GM12878 (cell line): ENCODE measurements around the gene CTSS. TPM values are rescaled to one million over a fixed set of nuclear protein-coding genes. Genes with fewer than 3 reads are reported as not detected.

ENCODE experiments used
- ATF2 ChIP-seq: IDR thresholded peaks from 2 replicates; pipeline ENCODE4 v1.6.1; 2012; ENCODE audit warnings: low read length, inconsistent platforms
- BCL3 ChIP-seq: IDR thresholded peaks from 2 replicates; pipeline ENCODE4 v1.6.1; 2011; ENCODE audit warnings: borderline replicate concordance, low read depth, mild to moderate bottlenecking, moderate library complexity, low read length; ENCODE audit not compliant: insufficient read depth, poor library complexity, severe bottlenecking
- BRCA1 ChIP-seq: IDR thresholded peaks from 2 replicates; pipeline ENCODE4 v1.6.1; 2011; ENCODE audit warnings: low read depth, low read length, improper control_type of control experiment
- EP300 ChIP-seq, 2 experiments: fragments of 150-350 bp in 1 of 2; IDR thresholded peaks; 2 replicates each; pipeline ENCODE4 v1.6.1; 2011 to 2012; ENCODE audit warnings: low read depth in 2 of 2, low read length in 2 of 2, borderline replicate concordance in 1 of 2, improper control_type of control experiment in 1 of 2, inconsistent platforms in 1 of 2; ENCODE audit not compliant: control insufficient read depth in 1 of 2
- FOS ChIP-seq: IDR thresholded peaks from 3 replicates; pipeline ENCODE4 v1.6.1; 2011; ENCODE audit warnings: borderline replicate concordance; ENCODE audit not compliant: insufficient read length; ENCODE audit errors: extremely low read depth
- HCFC1 ChIP-seq: fragments of 150-350 bp; IDR thresholded peaks from 2 replicates; pipeline ENCODE4 v1.6.1; 2014; ENCODE audit warnings: low read length
- IRF4 ChIP-seq: IDR thresholded peaks from 2 replicates; pipeline ENCODE4 v1.6.1; 2011; ENCODE audit warnings: low read depth, low read length
- JUNB ChIP-seq: IDR thresholded peaks from 2 replicates; pipeline ENCODE4 v1.6.1; 2016; ENCODE audit warnings: antibody characterized with exemption, mild to moderate bottlenecking
- MLLT1 ChIP-seq: fragments of 450-650 bp; IDR thresholded peaks from 2 replicates; pipeline ENCODE4 v1.6.1; 2016; ENCODE audit warnings: mild to moderate bottlenecking
- NKRF ChIP-seq: fragments of 450-650 bp; conservative IDR thresholded peaks from 2 replicates; pipeline ENCODE4 v1.6.1; 2017; ENCODE audit warnings: mild to moderate bottlenecking, moderate library complexity
- PAX5 ChIP-seq: IDR thresholded peaks from 2 replicates; pipeline ENCODE4 v1.6.1; 2011; ENCODE audit warnings: low read depth, low read length, borderline replicate concordance
- POU2F2 ChIP-seq: IDR thresholded peaks from 3 replicates; pipeline ENCODE4 v1.6.1; 2011; ENCODE audit warnings: low read depth, mild to moderate bottlenecking, low read length, borderline replicate concordance
- SKIL ChIP-seq: fragments of 450-650 bp; IDR thresholded peaks from 2 replicates; pipeline ENCODE4 v1.6.1; 2017; ENCODE audit warnings: mild to moderate bottlenecking, low read depth, inconsistent platforms; ENCODE audit not compliant: poor library complexity, severe bottlenecking
- STAT3 ChIP-seq: IDR thresholded peaks from 2 replicates; pipeline ENCODE4 v1.6.1; 2011; ENCODE audit warnings: low read depth, low read length, improper control_type of control experiment
- TBL1XR1 ChIP-seq: IDR thresholded peaks from 2 replicates; pipeline ENCODE4 v1.6.1; 2012; ENCODE audit warnings: low read depth, low read length, improper control_type of control experiment
- USF2 ChIP-seq: IDR thresholded peaks from 2 replicates; pipeline ENCODE4 v1.6.1; 2011; ENCODE audit warnings: low read depth, low read length, improper control_type of control experiment, borderline replicate concordance
- ZBTB33 ChIP-seq: fragments of 450-650 bp; IDR thresholded peaks from 2 replicates; pipeline ENCODE4 v1.6.1; 2017; ENCODE audit warnings: mild to moderate bottlenecking
- polyA plus RNA-seq, 11 experiments: library from polyadenylated mRNA; depleted of rRNA in 4 of 11; unstranded in 6 of 11; stranded (reverse) in 5 of 11; fragments of >200 nt; fragmentation: Nextera tagmentation in 4 of 11; fragmentation: Illumina TruSeq in 1 of 11; extraction: Ambion mirVana in 4 of 11; extraction: Trizol in 1 of 11; gene quantifications; 1 replicate in 1 of 11; 2 replicates in 10 of 11; pipeline versions ENCODE4 v1.2.1 to v1.2.3, GENCODE V29; 2011 to 2016; ENCODE audit warnings: inconsistent platforms in 2 of 11, missing spikeins in 2 of 11, low read depth in 1 of 11
- total RNA-seq, 4 experiments: library from RNA; depleted of rRNA in 3 of 4; stranded (reverse); fragments of >200 nt in 3 of 4; fragmentation: Illumina TruSeq in 1 of 4; extraction: Trizol in 1 of 4; gene quantifications; 2 replicates each; pipeline versions ENCODE4 v1.2.1 to v1.2.3, GENCODE V29; 2013 to 2021

Gene CTSS
- total and polyA plus RNA-seq, 10 of the 15 experiments (the other 5 are each of a cell fraction or from before 2014, with no cell fraction given) = 32.8 to 174 (median 60.9) TPM

- TF ChIP-seq HCFC1 (no peak), FOS (no peak), ZBTB33 (no peak), NKRF (no peak), STAT3 (no peak), USF2 (no peak), EP300 (IDR thresholded peaks at IDR 0.05; ENCODE audit: borderline replicate concordance in 1 of 2, control insufficient read depth in 1 of 2, low read depth in 2 of 2, low read length in 2 of 2) (peak in 1 of 2 experiments; percentile 49; a peak in 2 of 4 replicates), BRCA1 (no peak), SKIL (peak; percentile 35), ATF2 (0 out of 2 replicates have a peak, but pooled peaks have one; percentile 16), BCL3 (peak; percentile 85), JUNB (peak; percentile 86), TBL1XR1 (0 out of 2 replicates have a peak, but pooled peaks have one; percentile 52), POU2F2 (peak; percentile 91), PAX5 (0 out of 2 replicates have a peak, but pooled peaks have one; percentile 29), IRF4 (peak; percentile 67), MLLT1 (no peak)
Measured at GRCh38 chr1:150708595-150708994, 57.0 kb downstream of the CTSS start (continued).
